D341Med (cell line): Measurements from ENCODE around the gene LEFTY2.
"Not testable (repeated sequence)": the region's sequence is repeated elsewhere in the genome, so short reads cannot be mapped to it uniquely, and the experiment has no call there.

ENCODE experiments used
- DNase-seq: peaks from one replicate; pipeline ENCODE4 v3.0.0; 2012; ENCODE audit warnings: low spot score

LEFTY2 gene, protein sequence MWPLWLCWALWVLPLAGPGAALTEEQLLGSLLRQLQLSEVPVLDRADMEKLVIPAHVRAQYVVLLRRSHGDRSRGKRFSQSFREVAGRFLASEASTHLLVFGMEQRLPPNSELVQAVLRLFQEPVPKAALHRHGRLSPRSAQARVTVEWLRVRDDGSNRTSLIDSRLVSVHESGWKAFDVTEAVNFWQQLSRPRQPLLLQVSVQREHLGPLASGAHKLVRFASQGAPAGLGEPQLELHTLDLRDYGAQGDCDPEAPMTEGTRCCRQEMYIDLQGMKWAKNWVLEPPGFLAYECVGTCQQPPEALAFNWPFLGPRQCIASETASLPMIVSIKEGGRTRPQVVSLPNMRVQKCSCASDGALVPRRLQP

DNA sequence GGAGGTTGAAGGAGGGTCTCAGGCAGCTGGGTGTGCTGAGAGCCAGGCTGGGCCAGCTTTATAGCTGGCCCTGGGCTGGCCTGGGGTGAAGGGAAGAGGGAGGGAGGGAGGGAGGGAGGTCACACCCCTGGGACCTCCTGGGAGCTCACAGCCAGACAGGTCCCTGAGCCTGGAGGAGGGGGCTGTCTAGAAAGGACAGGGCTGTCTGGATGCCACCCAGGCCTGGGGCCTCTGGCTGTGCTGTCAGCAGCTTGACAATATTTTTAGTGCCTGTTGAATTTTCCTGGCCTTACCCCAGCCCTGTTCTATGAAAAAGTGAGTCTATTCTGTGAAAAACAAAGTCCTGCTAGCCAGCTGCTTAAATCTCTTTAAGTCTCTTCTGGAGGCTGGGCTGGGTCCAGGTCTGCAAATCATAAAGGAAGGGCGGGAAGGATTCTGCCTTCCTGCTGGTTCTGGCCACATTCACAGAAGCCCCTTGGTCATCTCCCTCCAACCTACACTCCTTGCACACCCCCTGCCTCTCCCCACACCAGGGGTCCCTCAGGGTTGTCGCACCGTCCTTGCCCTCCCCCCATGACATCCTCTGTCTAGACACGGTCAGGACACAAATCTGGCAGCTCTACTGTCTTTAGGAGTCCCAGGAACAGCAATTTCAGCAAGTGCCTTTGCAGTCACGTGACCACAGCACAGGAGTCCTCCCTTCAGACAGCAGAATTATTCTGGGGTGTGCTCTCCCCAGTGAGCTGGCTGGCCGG is at the start of gene LEFTY2:
Gene LEFTY2, minus strand, starts transcription at position 34 of the 755 bp plus-strand sequence. CDS start 80 bp downstream, outside the sequence.
- DNase-seq = no peak

DNA sequence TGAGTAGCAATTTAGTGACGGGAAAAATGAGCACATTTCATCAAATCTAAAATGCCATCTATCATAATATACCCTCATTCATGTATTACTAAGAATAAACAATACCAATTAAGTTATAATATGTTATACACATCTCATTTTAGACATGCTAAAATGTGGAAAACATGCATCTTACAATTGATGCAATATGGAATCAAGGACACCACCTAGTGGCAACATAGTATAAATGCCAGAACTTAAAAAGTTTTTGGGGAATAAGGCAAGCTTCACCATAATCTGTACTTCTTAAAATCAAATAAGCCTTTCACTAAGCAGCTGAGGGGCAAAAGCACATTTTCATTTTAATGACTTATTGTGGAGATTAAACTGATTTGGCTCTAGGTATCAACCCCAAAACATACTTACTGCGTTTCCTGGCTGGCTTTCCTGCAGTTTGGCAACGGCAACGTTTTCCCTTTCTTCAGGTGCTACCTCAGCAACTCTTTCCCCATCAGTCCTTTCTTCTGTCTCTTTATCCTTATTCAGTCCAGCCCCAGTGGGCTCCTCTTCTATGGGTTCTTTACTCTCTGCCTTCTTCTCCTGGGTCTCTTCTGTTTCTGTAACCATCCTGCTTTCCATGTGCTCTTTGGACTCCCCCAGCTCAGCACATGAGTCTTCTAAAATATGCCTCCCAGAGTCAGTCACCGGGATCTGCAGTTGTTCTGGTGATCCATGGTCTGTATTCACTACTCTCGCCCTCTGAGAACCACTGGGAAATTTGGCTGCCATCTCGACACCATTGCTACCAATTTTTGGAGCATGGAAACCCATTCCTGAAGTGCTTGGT is 46.7 kb upstream of the LEFTY2 start:
- DNase-seq = no peak

DNA sequence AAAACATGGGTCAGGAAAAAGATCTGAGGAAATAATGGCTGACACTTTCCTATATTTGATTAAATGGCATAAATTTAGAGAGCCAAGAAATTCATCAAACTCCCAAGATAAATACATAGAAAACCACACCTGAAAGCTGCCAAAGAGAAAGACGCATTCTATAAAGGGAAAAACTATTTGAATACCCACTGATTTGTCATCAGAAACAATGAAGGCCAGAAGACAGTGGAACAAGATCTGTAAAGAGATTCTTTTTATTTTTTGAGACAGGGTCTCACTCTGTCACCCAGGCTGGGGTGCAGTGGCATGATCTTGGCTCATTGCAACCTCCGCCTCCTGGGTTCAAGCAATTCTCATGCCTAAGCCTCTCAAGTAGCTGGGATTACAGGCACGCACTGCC is 40.7 kb upstream of the LEFTY2 start:
- no peak for DNase-seq

DNA sequence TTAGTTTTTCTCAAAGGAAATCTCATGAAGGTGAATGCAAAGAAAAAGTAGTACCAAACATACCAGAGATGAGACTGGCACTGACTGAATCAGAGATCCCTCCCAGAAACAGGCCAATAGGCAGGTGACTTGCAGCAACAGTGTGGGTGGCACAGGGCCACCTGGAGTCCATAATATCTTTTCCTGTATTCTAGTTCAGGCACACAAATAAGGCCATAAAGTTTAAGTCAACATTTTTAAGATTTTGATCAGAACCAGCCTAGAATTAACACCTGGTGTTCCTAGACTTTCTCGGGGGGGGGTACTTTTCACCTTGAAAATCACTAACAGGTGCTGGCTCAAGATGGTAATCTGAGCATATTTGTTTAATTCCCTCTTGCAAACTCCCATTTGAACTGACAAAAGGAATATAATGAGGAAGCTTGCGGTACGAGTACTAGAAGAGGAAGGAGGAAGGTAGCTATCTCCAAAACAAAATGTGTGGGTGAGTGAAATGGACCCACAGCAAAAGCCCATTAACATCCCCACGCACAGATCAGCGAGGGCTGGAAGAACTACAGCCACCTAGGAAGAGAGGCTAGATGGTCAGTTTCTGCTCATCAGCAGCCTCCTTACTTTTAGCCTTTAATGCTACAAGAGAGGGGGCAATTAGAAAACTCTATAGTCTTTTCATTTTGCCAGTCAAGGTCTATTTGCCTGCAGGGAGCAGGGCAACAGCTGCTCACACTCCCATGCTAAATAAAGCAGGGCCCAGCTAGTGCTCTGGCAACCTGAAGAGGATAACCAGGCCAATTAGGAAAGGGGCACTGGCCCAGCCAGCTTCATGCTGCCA is 39.2 kb upstream of the LEFTY2 start:
- DNase-seq = no peak

DNA sequence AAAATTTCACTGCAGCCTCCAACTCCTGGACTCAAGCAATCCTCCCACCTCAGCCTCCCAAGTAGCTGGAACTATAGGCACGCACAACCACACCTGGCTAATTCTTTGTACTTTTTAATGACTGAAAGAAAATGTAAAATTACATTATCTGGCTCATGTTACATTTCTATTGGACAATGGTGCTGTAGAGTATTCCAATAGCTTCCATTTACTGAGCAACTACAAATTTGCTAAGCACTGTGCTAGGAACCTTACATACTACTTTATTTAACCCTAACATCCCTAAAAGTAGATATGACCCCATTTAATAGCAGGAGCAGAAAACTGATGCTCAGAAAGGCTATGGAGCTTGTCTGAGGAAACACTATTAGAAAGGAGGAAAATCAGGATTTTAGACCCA is 38.4 kb upstream of the LEFTY2 start:
- DNase-seq = no peak

DNA sequence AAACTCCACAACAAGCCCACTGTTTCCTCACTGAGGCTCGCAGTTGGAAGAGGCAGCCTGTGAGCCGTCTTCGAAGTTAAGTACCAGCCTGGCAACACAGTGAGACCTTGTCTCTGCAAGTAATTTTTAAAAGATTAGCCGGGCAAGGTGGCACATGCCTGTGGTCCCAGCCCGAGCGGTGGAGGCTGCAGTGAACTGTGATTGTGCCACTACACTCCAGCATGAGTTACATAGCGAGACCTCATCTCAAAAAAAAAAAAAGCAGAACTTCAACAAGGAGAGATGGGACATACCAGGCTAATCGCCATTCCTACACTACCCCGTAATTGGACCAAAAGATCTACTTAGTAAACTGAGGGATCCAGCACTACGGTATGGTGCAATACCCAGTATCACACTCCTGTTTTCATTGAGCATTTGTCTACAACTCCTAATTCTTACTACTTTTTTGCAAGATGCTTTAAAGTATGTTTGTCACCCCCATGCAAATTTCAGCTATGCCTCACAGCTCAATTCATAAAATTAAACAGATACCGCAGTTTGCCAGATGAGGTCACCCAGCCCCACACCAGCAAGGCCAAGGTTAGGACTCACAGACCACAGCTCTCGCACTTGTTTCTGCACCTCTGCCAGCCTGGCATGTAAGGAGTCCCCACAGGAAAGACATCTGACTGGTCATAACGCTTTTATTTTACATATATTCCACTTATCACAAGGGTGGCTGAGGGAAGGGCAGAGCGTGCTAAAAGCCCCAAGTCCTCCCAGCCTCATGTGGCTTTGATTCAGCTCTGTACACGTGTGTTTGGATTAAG is 37.1 kb upstream of the LEFTY2 start:
- peak; percentile 37 for DNase-seq

DNA sequence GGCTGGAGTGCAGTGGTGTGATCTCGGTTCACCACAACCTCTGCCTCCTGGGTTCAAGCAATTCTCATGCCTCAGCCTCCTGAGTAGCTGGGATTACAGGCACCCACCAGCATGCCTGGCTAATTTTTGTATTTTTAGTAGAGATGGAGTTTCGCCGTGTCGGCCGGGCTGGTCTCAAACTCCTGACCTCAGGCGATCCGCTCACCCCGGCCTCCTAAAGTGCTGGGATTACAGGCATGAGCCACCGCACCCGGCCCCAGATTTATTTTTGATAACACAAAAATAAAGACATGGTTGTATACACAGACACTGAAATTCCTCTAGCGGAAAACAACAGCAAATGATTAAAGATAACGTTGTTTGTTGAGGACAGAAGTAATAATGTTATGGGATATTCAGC is 34.1 kb upstream of the LEFTY2 start:
- not testable (repeated sequence) for DNase-seq

DNA sequence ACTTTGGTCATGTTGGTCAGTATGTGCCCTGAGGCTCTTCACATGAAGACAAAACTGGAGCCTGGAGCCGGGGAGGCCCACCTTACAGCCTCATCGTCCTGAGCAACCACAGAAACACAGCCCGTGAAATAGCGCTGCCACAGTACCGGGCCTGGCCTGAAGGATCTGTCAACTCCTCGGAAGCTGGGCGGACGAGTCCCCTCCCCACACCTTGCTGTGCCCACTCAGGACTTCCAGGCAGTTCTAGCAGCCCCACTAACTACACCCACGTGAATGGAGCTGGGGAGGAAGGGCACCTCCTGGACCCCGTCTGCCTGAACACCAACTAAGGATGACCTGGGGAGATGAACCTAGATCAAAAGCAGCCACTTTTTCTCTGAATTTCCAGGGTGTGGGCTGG is 33.4 kb upstream of the LEFTY2 start:
- DNase-seq = no peak

DNA sequence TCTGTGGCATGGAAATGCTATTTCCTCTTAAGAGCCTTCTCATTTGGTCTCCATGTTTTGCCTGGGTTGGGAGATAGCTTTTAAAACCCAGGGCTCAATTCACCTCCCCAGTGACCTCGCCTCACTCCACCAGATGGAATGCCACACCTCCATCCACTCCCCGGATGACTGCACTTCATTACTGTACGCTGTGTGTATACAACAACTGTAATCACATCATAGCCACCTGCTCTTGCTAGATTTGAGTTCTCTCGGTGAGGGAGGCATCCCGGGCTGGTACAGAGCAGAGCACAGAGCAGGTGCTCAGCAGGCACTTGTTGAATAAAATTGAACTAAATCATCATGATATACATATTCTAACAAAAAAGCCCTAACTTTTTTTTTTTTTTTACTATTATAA is 32.1 kb upstream of the LEFTY2 start:
- DNase-seq = no peak

DNA sequence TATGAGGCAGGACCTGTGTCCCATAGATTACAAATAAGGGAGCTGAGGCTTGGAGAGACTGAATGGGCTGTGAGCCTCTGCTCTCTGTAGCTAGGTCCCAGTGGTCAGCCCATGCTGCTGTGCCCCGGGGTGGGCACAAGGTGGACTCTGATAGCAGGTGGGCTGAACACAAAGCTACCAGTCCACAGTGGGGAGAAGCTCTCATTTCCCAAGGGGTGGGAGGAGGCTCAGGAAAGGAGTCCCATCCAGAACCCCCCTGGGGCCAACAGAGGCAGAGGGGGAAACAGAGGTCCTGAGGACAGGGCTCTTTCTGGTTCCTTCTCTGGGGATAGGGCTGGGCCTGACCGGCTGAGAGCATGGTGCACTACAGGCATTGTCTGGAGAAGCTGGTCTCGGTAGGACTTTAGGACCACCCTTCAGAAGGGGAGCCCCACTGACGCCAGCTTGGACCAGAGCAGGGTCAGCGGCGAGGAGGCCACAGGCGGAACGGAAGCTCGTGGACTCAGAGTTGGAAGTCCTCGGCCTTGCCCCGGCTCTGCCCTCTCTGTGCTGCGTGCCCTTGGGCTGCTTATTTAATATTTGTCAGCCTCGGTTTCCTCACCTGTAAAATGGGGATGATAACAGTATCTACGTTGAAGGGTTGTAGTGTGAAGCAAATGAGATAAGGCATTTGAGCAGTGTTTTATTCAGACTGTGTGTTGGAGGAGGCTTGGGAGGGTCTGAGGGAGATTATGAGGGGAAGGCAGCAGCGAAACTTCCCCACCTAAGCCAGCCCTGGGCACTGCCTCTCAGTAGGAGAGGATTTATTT is 31.5 kb upstream of the LEFTY2 start:
- DNase-seq = no peak

DNA sequence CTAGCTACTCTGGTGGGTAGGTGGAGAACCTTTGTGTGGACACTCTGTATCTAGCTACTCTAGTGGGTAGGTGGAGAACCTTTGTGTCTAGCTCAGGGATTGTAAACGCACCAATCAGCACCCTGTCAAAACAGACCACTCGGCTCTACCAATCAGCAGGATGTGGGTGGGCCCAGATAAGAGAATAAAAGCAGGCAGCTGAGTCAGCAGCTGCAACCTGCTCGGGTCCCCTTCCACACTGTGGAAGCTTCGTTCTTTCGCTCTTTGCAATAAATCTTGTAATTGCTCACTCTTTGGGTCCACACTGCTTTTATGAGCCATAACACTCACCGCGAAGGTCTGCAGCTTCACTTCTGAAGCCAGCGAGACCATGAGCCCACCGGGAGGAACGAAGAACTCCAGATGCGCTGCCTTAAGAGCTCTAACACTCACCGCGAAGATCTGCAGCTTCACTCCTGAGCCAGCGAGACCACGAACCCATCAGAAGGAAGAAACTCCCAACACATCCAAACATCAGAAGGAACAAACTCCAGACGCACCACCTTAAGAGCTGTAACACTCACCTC is 29.7 kb upstream of the LEFTY2 start:
- DNase-seq = not testable (repeated sequence)

DNA sequence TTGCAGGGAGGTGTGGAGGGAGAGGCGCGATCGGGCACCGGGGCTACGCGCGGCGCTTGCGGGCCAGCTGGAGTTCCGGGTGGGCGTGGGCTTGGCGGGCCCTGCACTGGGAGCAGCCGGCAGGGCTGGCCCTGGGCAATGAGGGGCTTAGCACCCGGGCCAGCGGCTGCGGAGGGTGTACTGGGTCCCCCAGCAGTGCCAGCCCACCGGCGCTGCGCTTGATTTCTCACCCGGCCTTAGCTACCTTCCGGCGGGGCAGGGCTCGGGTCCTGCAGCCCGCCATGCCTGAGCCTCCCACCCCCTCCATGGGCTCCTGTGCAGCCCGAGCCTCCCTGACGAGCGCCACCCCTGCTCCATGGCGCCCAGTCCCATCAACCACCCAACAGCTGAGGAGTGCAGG is 28.7 kb upstream of the LEFTY2 start:
- DNase-seq = not testable (repeated sequence)

DNA sequence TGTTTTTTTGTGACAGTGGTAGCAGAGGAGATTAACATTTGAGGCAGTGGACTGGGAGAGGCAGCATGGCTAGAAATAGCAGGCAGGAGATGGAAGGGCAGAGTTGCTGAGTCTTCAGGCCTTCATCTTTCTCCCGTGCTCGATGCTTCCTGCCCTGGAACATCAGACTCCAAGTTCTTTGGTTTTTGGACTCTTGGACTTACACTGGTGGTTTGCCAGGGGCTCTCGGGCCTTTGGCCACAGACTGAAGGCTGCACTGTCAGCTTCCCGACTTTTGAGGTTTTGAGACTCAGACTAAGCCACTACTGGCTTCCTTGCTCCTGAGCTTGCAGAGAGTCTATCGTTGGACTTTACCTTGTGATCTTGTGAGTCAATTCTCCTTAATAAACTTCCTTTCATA is 24.2 kb upstream of the LEFTY2 start:
- DNase-seq = no peak

DNA sequence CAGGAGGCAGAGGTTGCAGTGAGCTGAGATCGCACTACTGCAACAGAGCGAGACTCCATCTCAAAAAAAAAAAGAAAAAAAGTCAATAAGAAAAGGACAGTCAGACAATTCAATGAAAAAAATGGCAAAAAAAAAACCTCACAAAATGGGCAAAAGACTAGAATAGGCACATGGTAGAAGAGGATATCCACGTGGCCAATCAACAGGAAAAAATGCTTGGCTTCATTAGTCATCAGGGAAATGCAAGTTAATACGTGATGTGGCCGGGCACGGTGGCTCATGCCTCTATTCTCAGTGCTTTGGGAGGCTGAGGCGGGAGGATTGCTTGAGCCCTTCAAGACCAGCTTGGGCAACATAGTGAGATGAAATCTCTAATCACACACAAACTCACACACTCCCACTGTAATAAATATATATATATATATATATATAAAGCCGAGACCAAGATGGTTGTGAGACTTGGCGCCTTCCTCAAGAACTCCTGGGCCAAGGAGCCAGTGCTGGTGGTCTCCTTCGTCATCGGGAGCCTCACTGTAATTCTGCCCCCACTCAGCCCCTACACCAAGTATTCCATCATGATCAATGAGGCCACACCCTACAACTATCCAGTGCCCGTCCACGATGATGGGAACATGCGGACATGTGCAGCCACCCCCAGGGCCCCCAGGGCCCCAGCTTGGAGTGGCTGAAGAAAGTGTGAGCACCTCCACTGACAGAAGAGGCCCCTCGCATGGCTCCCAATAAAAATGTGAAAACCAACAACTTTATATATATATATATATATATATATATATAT is 22.9 kb upstream of the LEFTY2 start:
- DNase-seq = peak; percentile 8

DNA sequence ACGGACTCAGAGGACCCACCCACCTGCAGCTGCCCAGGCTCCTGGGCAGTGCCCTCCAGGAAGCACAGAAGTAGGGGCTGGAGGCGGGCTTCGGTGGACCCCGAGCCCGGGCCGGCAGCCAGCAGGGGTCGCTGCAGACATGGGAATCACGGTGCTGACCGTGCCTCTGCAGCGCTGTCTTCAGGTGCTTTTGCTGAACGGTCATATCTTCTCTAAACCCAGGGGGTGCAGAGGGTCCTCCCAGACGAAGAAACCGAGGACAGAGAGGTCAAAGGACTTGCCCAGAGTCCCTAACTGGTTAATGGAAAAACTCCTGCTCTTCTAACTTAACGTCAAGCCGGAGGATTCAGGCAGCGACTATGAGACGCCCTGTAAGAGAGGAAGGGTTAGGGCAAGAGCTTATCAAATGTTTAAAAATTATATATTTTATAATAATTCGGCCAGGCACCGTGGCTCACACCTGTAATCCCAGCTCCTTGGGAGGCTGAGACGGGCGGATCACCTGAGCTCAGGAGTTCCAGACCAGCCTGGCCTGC is 21.5 kb upstream of the LEFTY2 start:
- DNase-seq = peak; percentile 88

DNA sequence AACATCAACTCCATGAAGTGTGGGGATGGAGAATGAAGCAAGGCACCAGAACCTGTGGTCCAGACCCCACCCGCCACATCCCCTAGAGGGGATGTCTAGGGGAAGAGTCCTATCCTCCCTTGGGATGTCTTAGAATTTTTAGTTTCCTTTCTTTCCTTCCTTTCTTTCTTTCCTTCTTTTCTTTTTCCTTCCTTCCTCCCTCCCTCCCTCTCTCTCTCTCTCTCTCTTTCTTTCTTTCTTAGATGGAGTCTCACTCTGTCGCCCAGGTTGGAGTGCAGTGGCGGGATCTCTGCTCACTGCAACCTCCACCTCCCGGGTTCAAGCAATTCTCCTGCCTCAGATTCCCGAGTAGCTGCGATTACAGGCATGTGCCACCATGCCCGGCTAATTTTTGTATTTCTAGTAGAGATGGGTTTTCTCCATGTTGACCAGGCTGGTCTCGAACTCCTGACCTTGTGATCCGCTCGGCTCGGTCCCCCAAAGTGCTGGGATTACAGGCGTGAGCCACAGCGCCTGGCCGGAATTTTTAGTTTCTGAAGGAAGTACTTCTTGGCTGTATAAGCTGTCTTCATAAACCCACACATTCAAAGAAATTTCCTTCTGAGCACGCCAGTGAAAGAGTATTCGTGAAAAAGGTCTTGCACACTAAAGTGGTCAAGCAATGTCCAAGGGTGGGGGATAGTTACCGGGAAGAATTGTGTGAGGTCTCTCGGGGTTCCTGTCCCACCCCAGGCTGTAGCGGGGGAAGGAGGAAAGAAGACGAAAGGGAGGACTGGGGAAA is 20.8 kb upstream of the LEFTY2 start:
- DNase-seq = no peak

DNA sequence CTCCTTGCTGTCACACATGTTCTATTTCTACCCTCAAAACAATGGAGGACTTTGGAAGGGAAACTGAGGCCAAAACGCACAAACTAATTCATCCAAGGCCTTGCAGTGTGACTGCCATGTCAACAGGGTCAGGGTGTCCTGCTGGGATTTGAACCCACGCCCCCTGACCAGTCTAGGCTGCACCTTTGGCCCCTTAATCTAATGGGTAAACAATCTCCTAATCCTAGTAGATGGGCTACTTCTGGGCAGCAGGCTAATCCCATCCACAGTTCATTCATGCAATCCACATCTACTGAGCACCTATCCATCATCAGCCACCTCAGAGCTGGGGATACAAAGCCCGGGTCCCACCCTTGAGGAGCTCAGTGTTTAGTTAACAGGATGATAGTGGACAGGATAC is 17.0 kb upstream of the LEFTY2 start:
- DNase-seq = no peak

DNA sequence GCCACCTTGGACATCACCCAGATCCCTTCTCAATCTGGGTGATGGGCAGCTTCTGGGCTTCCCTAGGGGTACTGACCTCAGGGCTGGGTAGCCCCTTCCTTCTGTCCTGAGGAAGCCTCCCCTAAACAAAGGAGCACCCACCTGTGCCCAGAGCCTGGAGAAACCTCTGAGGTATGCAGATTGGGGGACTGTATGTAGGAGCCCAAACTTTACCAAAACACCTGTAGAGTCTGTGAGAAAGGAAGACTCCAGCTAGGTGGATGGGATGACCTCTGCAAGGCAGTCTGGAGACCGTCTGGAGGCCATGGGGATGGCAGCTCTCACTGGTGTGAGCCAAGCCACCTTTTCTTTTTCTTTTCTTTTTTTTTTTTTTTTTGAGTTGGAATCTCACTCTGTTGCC is 13.7 kb upstream of the LEFTY2 start:
- DNase-seq = no peak
